Naive B cell (primary cell): ENCODE results near the gene UPF3A. TPM values are rescaled to one million over a fixed set of nuclear protein-coding genes. Genes with fewer than 3 reads are reported as not detected.
"Not testable (repeated sequence)": the region's sequence is repeated elsewhere in the genome, so short reads cannot be mapped to it uniquely, and the experiment has no call there.

ENCODE experiments used
- ATAC-seq, 2 donors: fragments of 150-1000 bp; cut with Tn5 transposase; 2 replicates each; pipeline ENCODE4 v1.10.0; 2021; ENCODE audit warnings: low read depth in 2 of 2, mild to moderate bottlenecking in 2 of 2, moderate library complexity in 2 of 2
- DNase-seq: peaks from one replicate; pipeline ENCODE4 v3.0.0; 2022
- H3K27ac Mint-ChIP-seq, 6 donors: one replicate each; pipeline ENCODE4 v1.8.0; 2020 to 2022; ENCODE audit warnings: mild to moderate bottlenecking in 6 of 6, mixed read lengths in 6 of 6, moderate library complexity in 5 of 6, inconsistent platforms in 2 of 6
- H3K27me3 Mint-ChIP-seq, 3 donors: one replicate each; pipeline ENCODE4 v1.8.0; 2021 to 2022; ENCODE audit warnings: mixed read lengths in 3 of 3, mild to moderate bottlenecking in 1 of 3
- H3K36me3 Mint-ChIP-seq, 2 donors: one replicate each; pipeline ENCODE4 v1.8.0; 2020 to 2022; ENCODE audit warnings: mixed read lengths in 2 of 2, inconsistent platforms in 1 of 2, mild to moderate bottlenecking in 1 of 2
- H3K4me1 Mint-ChIP-seq, 3 donors: one replicate each; pipeline ENCODE4 v1.8.0; 2020 to 2022; ENCODE audit warnings: mixed read lengths in 3 of 3, inconsistent platforms in 1 of 3, mild to moderate bottlenecking in 1 of 3, moderate library complexity in 1 of 3
- H3K4me3 Mint-ChIP-seq, 8 donors: one replicate each; pipeline ENCODE4 v1.8.0; 2020 to 2022; ENCODE audit warnings: mild to moderate bottlenecking in 8 of 8, mixed read lengths in 8 of 8, moderate library complexity in 8 of 8, inconsistent platforms in 2 of 8
- H3K9me3 Mint-ChIP-seq, 7 donors: one replicate each; pipeline ENCODE4 v1.8.0; 2020 to 2022; ENCODE audit warnings: mixed read lengths in 7 of 7, mild to moderate bottlenecking in 5 of 7, inconsistent platforms in 2 of 7, moderate library complexity in 1 of 7
- polyA plus RNA-seq, 6 donors: library from polyadenylated mRNA; unstranded; fragments of 300-500 nt; fragmentation: Illumina TruSeq; gene quantifications; one replicate each; pipeline ENCODE4 v1.2.3, GENCODE V29; 2021; ENCODE audit warnings: low read depth in 6 of 6

Gene UPF3A
- polyA plus RNA-seq, 6 donors from 2014 or later, result 17.0 to 26.8 (median 23.0) TPM

DNA sequence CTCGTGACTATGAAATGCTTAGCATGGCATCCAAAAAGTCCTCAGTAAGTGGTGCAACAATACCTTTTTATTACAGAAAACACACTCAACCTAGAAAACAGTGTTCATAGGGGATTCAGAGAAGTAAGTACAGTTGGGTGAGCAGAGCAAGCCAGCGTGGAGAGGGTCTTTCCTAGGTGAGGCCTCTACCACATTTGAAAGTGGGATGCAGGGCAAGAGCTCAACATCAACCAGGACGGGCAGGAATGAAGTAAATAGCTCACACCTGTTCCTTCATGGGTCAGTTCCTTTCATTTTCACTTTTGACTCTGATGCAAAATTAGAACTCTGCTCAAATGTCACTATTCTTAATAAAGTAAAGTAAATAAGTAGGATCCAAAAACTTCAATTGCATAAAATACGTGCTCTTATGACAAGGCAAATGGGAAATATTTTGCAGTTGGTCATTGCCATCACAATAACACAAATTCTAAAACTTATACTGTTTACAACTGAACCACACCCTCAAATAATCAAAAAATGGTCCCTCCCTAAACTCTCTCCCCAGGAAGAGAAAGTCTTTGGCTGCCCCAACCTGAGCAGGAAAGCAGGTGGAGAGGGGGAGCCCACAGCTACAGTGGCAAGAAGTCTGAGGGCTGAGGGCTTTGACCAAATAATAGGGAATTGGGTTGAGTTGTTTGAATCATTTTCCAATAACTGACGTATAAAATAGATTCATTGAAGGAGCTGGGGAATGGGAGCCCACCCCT, 53.1 kb downstream of the UPF3A start:
- Mint-ChIP-seq H3K27me3 (no peaks in the 10 kb centered on the region), H3K36me3 (no peaks in the 10 kb centered on the region), H3K27ac (peak overlapping the region; percentile 48 to 93 (median 85)), H3K4me1 (peaks cover 14 to 35% (median 22%) of the 10 kb centered on the region in 3 donors), H3K9me3 (no peaks in the 10 kb centered on the region), H3K4me3 (peak overlapping the region in 7 of 8 donors; percentile 54 to 89 (median 77))
- DNase-seq, result peak; percentile 8
- ATAC-seq, result peak; percentile 59 to 69

DNA sequence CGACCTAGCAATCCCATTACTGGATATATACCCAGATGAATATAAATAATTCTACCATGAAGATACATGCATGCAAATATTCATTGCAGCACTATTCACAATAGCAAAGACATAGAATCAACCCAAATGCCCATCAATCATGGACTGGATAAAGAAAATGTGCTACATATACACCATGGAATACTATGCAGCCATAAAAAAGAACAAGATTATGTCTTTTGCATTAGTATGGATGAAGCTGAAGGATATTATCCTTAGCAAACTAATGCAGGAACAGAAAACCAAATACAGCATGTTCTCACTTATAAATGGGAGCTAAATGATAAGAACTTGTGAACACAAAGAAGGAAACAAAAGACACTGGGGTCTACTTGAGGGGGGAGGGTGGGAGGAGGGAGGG, 55.1 kb downstream of the UPF3A start:
- peaks cover 14 to 40% (median 28%) of the 10 kb centered on the region in 3 donors for H3K4me1 Mint-ChIP-seq
- H3K4me3 Mint-ChIP-seq, H3K27me3 Mint-ChIP-seq, H3K36me3 Mint-ChIP-seq, H3K27ac Mint-ChIP-seq, H3K9me3 Mint-ChIP-seq, DNase-seq, ATAC-seq: not testable (repeated sequence)

DNA sequence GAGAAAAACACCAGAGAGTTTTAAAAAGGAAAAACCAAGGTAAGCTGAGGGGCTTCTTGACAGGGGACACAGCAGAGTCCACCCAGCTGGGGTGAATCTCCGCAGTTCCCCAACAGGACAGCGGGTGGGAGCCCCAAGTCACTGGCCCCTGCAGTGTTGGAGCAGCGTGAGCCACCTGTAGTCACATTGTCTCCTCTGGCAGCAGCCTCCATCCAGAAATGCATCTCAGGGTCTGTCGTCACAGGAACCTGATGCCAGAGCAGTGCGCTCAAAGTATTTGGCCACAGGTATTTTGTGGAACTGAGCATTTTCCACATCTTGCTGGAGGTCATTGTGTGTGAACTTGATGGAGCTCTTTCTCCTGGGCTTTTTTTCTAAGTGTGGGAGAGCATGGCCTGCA, 57.6 kb downstream of the UPF3A start:
- DNase-seq (no peak), ATAC-seq (no peak)
- H3K36me3 Mint-ChIP-seq, result no peaks in the 10 kb centered on the region

DNA sequence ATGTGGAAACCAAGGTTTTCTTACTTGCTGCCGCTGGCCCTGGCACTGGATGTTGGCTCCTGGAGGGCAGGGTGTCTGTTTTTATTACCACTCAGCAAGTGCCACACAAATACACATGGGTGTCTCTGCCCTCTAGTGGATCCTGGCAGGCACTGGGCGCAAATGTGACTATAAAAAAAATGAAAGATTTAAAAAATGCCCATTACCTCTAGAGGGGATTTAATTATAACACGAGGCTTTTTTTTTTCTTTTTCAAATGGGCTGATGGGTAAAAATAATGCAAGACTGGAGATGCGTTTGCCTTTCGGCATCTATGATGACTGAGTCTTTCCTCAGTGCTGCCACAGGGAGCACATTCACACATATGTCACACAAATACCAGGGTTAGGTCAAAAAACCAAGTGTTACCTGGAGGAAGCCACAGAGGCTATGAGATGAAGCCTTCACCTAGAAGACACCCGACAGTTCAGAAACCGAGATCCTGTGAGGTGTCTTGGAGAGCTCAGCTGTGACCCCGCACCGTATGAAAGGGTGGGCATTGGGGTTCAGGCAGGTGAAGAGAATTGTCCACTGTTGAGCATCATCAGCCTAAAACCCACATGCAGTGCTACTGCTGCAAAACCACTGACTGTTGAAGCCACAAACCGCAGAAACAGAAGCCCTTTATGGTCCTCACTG, 58.6 kb downstream of the UPF3A start:
- H3K27me3 Mint-ChIP-seq, result peaks cover 0 to 5% (median 3%) of the 10 kb centered on the region in 3 donors
- DNase-seq, result peak; percentile 37
- ATAC-seq, result peak in 1 of 2 donors; percentile 52
- H3K9me3 Mint-ChIP-seq, result peaks cover 0 to 3% (median 0%) of the 10 kb centered on the region in 7 donors
- H3K4me1 Mint-ChIP-seq, result peaks cover under 1 to 17% (median 13%) of the 10 kb centered on the region in 3 donors
- H3K4me3 Mint-ChIP-seq, result no peak overlapping the region
- H3K36me3 Mint-ChIP-seq, result no peaks in the 10 kb centered on the region
- H3K27ac Mint-ChIP-seq, result peak overlapping the region in 1 of 6 donors; percentile 51

More for the DNA sequence above, 57.6 kb downstream of the UPF3A start:
- H3K4me3 Mint-ChIP-seq, result no peak overlapping the region
- peaks cover 0 to 2% (median 0%) of the 10 kb centered on the region in 7 donors for H3K9me3 Mint-ChIP-seq
- no peak overlapping the region for H3K27ac Mint-ChIP-seq
- H3K27me3 Mint-ChIP-seq, result no peaks in the 10 kb centered on the region
- H3K4me1 Mint-ChIP-seq, result peaks cover 10 to 28% (median 24%) of the 10 kb centered on the region in 3 donors

DNA sequence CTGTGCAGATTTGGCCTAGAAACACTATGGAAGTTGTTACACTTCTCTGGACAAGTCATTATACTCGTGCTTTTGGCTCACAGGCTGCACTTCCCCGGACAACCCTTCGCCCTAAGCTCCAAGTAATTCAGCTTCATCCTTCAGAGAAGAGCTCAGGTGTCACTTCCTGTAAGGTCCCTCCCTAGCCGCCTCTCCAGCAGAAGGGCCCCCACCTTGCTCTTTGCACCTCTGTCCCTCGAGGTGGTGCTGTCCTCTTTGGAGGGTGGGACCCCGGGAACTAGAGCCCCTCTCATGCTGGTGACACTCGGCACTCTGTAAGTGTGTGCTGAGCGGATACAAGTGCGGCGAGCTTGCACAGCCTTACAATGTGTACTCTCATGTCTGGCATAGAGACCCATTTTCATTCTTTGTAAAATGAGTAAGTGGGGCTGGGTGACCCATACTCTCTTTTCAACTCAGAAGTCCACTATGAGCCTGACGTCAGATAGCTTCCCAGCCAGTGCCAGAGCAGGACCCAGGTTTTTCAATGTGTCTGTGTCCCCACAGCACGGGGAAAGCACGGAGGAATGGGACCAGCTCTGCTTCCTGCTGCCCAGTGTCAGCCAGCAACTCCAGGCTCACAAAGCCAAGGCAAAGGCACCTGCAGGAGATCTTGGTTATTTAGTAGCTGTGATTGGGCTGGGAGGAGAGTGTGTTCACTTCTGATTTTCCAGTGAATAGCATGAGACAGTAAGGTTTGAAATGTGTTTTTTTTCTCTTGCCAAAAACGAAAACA, 59.8 kb downstream of the UPF3A start:
- H3K9me3 Mint-ChIP-seq, result peaks cover 0 to 3% (median 0%) of the 10 kb centered on the region in 7 donors
- H3K27ac Mint-ChIP-seq, result no peak overlapping the region
- H3K4me1 Mint-ChIP-seq, result peaks cover 0 to 8% (median 6%) of the 10 kb centered on the region in 3 donors
- no peak overlapping the region for H3K4me3 Mint-ChIP-seq
- no peaks in the 10 kb centered on the region for H3K36me3 Mint-ChIP-seq
- DNase-seq, result no peak
- ATAC-seq, result no peak
- H3K27me3 Mint-ChIP-seq, result peaks cover 0 to 8% (median 3%) of the 10 kb centered on the region in 3 donors

DNA sequence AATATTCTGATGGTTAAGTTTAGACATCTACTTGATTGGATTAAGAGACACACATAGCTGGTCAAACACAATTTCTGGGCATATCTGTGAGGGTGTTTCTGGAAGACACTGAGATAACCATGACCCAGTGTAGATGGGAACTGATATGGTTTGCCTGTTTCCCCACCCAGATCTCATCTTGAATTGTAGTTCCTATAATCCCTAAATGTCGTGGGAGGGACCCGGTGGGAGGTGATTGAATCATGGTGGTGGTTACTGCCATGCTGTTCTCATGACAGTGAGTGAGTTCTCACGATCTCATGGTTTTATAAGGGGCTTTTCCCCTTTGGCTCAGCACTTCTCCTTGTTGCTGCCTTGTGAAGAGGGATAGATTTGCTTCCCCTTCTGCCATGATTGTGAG, 65.9 kb downstream of the UPF3A start:
- ATAC-seq, H3K27ac Mint-ChIP-seq: not testable (repeated sequence)
- peaks cover 17 to 34% (median 17%) of the 10 kb centered on the region in 3 donors for H3K27me3 Mint-ChIP-seq

DNA sequence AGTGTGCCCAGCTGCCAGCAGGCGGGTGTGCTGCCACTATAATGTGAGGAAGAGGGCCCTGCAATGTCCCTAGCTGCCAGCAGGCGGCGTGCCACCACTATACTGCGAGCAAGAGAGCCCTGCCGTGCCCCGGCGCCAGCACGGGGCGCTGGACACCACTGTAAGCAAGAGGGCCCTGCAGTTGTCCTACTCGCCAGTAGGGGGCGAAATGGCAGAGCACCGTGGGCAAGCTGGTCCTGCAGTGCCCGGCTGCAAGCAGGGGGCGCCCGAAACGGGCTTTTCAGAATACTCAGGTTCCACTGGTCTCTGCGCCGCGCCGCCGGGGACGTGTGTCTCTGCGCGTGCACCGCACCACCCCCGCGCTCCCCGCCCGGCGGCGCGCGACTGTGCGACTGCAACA, 71.4 kb downstream of the UPF3A start:
- H3K27me3 Mint-ChIP-seq, result peaks cover 10 to 24% (median 17%) of the 10 kb centered on the region in 3 donors
- H3K9me3 Mint-ChIP-seq, DNase-seq: not testable (repeated sequence)

More for the DNA sequence above, 65.9 kb downstream of the UPF3A start:
- not testable (repeated sequence) for H3K9me3 Mint-ChIP-seq, H3K36me3 Mint-ChIP-seq, H3K4me1 Mint-ChIP-seq, DNase-seq, H3K4me3 Mint-ChIP-seq

DNA sequence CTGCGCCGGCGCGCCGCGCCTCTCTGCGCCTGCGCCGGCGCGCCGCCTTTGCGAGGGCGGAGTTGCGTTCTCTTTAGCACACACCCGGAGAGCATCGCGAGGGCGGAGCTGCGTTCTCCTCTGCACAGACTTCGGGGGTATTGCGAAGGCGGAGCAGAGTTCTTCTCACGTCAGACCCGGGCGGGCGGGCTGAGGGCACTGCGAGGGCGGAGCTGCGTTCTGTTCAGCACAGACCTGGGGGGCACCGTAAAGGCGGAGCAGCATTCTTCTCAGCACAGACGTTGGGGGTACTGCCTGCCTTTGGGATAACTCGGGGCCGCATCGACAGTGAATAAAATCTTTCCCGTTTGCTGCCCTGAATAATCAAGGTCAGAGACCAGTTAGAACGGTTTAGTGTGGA, 72.0 kb downstream of the UPF3A start:
- H3K4me1 Mint-ChIP-seq, DNase-seq, H3K9me3 Mint-ChIP-seq, H3K27ac Mint-ChIP-seq, H3K4me3 Mint-ChIP-seq, ATAC-seq, H3K36me3 Mint-ChIP-seq: not testable (repeated sequence)
- H3K27me3 Mint-ChIP-seq, result peaks cover 10 to 18% (median 12%) of the 10 kb centered on the region in 3 donors

More for the DNA sequence above, 71.4 kb downstream of the UPF3A start:
- H3K36me3 Mint-ChIP-seq, H3K4me3 Mint-ChIP-seq, H3K27ac Mint-ChIP-seq, ATAC-seq, H3K4me1 Mint-ChIP-seq: not testable (repeated sequence)

Other genes with a start within 250 kb of the UPF3A start
- gene RASA3, start 149.0 kb upstream of the UPF3A start, polyA plus RNA-seq, result 10 to 100 TPM; 17.1 to 41.9 (median 28.8) TPM
- gene CFAP97D2, start 102.3 kb upstream of the UPF3A start, polyA plus RNA-seq, result not detected
- gene CDC16, start 46.7 kb upstream of the UPF3A start, polyA plus RNA-seq, result 10 to 100 TPM; 21.4 to 29.9 (median 24.5) TPM
- gene CHAMP1, start 32.9 kb downstream of the UPF3A start, polyA plus RNA-seq, result 10 to 100 TPM in 5 of 6 donors, 1 to 10 TPM in 1; 5.6 to 26.3 (median 17.7) TPM